Uterus (tissue), 2 donors: ENCODE measurements around the gene ZNF513.

Experiments used
- POLR2A ChIP-seq, 2 donors: fragments of 450-650 bp; IDR thresholded peaks; one replicate each; pipeline ENCODE4 v1.6.1; 2016; ENCODE audit warnings: antibody characterized with exemption in 2 of 2, mild to moderate bottlenecking in 1 of 2, moderate library complexity in 1 of 2
- TF ChIP-seq, protein P1 (sequence below), 4 experiments: fragments of 200-600 bp in 2 of 4; fragments of 450-650 bp in 2 of 4; sonication (generic) in 2 of 4; IDR thresholded peaks; one replicate each; pipeline ENCODE4 v1.5.1; 2016 to 2019; ENCODE audit warnings: antibody characterized with exemption in 4 of 4, mild to moderate bottlenecking in 2 of 4, moderate library complexity in 1 of 4

DNA sequence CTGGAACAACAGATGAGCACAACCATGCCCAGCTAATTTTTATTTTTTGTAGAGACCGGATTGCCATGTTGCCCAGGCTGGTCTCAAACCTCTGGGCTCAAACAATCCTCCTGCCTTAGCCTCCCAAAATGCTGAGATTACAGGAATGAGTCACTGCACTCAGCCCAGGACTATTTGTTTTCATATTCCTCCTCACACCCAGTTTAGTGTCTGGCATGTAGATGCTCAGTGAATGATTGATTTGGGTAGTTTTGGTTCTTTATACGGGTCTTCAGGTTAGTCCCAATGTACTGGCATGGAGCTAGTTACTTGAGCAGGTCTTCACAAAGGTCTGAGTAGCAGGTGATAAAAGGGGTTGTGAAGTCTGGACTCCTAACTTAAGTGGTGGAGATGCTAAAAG is 16.6 kb downstream of the ZNF513 start:
- TF ChIP-seq, protein P1, sequence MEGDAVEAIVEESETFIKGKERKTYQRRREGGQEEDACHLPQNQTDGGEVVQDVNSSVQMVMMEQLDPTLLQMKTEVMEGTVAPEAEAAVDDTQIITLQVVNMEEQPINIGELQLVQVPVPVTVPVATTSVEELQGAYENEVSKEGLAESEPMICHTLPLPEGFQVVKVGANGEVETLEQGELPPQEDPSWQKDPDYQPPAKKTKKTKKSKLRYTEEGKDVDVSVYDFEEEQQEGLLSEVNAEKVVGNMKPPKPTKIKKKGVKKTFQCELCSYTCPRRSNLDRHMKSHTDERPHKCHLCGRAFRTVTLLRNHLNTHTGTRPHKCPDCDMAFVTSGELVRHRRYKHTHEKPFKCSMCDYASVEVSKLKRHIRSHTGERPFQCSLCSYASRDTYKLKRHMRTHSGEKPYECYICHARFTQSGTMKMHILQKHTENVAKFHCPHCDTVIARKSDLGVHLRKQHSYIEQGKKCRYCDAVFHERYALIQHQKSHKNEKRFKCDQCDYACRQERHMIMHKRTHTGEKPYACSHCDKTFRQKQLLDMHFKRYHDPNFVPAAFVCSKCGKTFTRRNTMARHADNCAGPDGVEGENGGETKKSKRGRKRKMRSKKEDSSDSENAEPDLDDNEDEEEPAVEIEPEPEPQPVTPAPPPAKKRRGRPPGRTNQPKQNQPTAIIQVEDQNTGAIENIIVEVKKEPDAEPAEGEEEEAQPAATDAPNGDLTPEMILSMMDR (IDR thresholded peaks at IDR 0.05) = no peak
- TF ChIP-seq POLR2A (IDR thresholded peaks at IDR 0.05) = no peak
